ENCODE measurements around the gene CROCC.

- TF ChIP-seq CTCF (IDR thresholded peaks at IDR 0.05) (no peak), POLR2AphosphoS5 (IDR thresholded peaks at IDR 0.05) (no peak), POLR2A (IDR thresholded peaks at IDR 0.05) (no peak)
Measured at GRCh38 chr1:17002524-17002902, 80.8 kb downstream of the CROCC start.
